H9 (cell line): Measurements from ENCODE around the gene DUOX2. TPM values are rescaled to one million over a fixed set of nuclear protein-coding genes. Genes with fewer than 3 reads are reported as not detected.

Experiments
- DNase-seq: peaks from one replicate; pipeline ENCODE4 v3.0.0-alpha.2; 2017
- H2AFZ ChIP-seq: one replicate; pipeline ENCODE4 v1.6.1; 2013; ENCODE audit warnings: mild to moderate bottlenecking, low read length, control low read depth, moderate library complexity
- H2AK5ac ChIP-seq: 2 replicates; pipeline ENCODE4 v1.6.1; 2013; ENCODE audit warnings: low read length, control low read depth, mixed read lengths; ENCODE audit not compliant: insufficient read length
- H2BK120ac ChIP-seq: one replicate; pipeline ENCODE4 v1.6.1; 2013; ENCODE audit warnings: low read depth, mild to moderate bottlenecking, low read length, control low read depth, inconsistent platforms; ENCODE audit not compliant: poor library complexity, severe bottlenecking
- H2BK12ac ChIP-seq: 2 replicates; pipeline ENCODE4 v1.6.1; 2013; ENCODE audit warnings: low read length, control low read depth, mixed read lengths, low read depth; ENCODE audit not compliant: insufficient read length
- H2BK15ac ChIP-seq: 2 replicates; pipeline ENCODE4 v1.6.1; 2013; ENCODE audit warnings: low read depth, low read length, control low read depth
- H2BK20ac ChIP-seq: one replicate; pipeline ENCODE4 v1.6.1; 2013; ENCODE audit warnings: low read depth, mild to moderate bottlenecking, low read length, control low read depth, inconsistent platforms; ENCODE audit not compliant: poor library complexity, severe bottlenecking
- H2BK5ac ChIP-seq: 2 replicates; pipeline ENCODE4 v1.6.1; 2013; ENCODE audit warnings: low read length, control low read depth, mixed read lengths; ENCODE audit not compliant: insufficient read length
- H3K14ac ChIP-seq: 2 replicates; pipeline ENCODE4 v1.6.1; 2013; ENCODE audit warnings: low read length, control low read depth; ENCODE audit not compliant: insufficient read depth
- H3K18ac ChIP-seq: 2 replicates; pipeline ENCODE4 v1.6.1; 2013; ENCODE audit warnings: low read depth, mild to moderate bottlenecking, mixed read lengths, low read length, control low read depth; ENCODE audit not compliant: insufficient read length
- H3K23ac ChIP-seq: 2 replicates; pipeline ENCODE4 v1.6.1; 2013; ENCODE audit warnings: low read length, control low read depth, mixed read lengths, low read depth; ENCODE audit not compliant: insufficient read length
- H3K23me2 ChIP-seq: 2 replicates; pipeline ENCODE4 v1.6.1; 2013; ENCODE audit warnings: low read depth, mild to moderate bottlenecking, mixed read lengths, low read length, control low read depth; ENCODE audit not compliant: insufficient read length, poor library complexity, severe bottlenecking
- H3K27ac ChIP-seq: 2 replicates; pipeline ENCODE4 v1.5.1; 2013; ENCODE audit warnings: low read length, control low read depth, mixed read lengths, low read depth; ENCODE audit not compliant: insufficient read length
- H3K27me3 ChIP-seq: 2 replicates; pipeline ENCODE4 v1.6.1; 2013; ENCODE audit warnings: low read length, control low read depth, inconsistent platforms; ENCODE audit not compliant: insufficient read depth
- H3K4ac ChIP-seq: 2 replicates; pipeline ENCODE4 v1.6.1; 2013; ENCODE audit warnings: low read depth, mild to moderate bottlenecking, control low read depth, inconsistent platforms, low read length, moderate library complexity
- H3K4me1 ChIP-seq: 2 replicates; pipeline ENCODE4 v1.6.1; 2013; ENCODE audit warnings: low read length, control low read depth, inconsistent platforms; ENCODE audit not compliant: insufficient read depth
- H3K4me2 ChIP-seq: 2 replicates; pipeline ENCODE4 v1.6.1; 2013; ENCODE audit warnings: low read length, control low read depth, mixed read lengths; ENCODE audit not compliant: insufficient read length, insufficient read depth
- H3K56ac ChIP-seq: 2 replicates; pipeline ENCODE4 v1.6.1; 2013; ENCODE audit warnings: low read depth, mild to moderate bottlenecking, mixed read lengths, low read length, control low read depth; ENCODE audit not compliant: insufficient read length
- H3K79me1 ChIP-seq: 2 replicates; pipeline ENCODE4 v1.6.1; 2013; ENCODE audit warnings: low read depth, mild to moderate bottlenecking, moderate library complexity, low read length, control low read depth, inconsistent platforms; ENCODE audit not compliant: insufficient read depth, poor library complexity, severe bottlenecking
- H3K79me2 ChIP-seq: 2 replicates; pipeline ENCODE4 v1.6.1; 2013; ENCODE audit warnings: low read length, control low read depth, inconsistent platforms; ENCODE audit not compliant: insufficient read depth
- H3K9ac ChIP-seq: 2 replicates; pipeline ENCODE4 v1.6.1; 2013; ENCODE audit warnings: low read length, control low read depth, mixed read lengths; ENCODE audit not compliant: insufficient read length; ENCODE audit errors: extremely low read depth
- H3K9me3 ChIP-seq: one replicate; pipeline ENCODE4 v1.6.1; 2013; ENCODE audit warnings: low read depth, low read length, inconsistent platforms; ENCODE audit not compliant: control insufficient read depth
- H3T11ph ChIP-seq: one replicate; pipeline ENCODE4 v1.6.1; 2013; ENCODE audit warnings: mild to moderate bottlenecking, low read length, control low read depth, inconsistent platforms
- H4K20me1 ChIP-seq: one replicate; pipeline ENCODE4 v1.6.1; 2013; ENCODE audit not compliant: control insufficient read depth, insufficient read length, insufficient read depth
- H4K5ac ChIP-seq: 2 replicates; pipeline ENCODE4 v1.6.1; 2013; ENCODE audit warnings: low read depth, mild to moderate bottlenecking, mixed read lengths, low read length, control low read depth; ENCODE audit not compliant: insufficient read length
- H4K8ac ChIP-seq: replicated peaks from 2 replicates; pipeline ENCODE4 v1.6.1; 2013; ENCODE audit warnings: low read length, control low read depth, mixed read lengths, low read depth; ENCODE audit not compliant: insufficient read length
- H4K91ac ChIP-seq: 2 replicates; pipeline ENCODE4 v1.6.1; 2013; ENCODE audit warnings: low read depth, mild to moderate bottlenecking, moderate library complexity, mixed read lengths, low read length, control low read depth; ENCODE audit not compliant: insufficient read length
- H3K27ac Mint-ChIP-seq, 3 experiments: 2 replicates in 2 of 3; 3 replicates in 1 of 3; pipeline ENCODE4 v1.8.0; 2020 to 2021; ENCODE audit warnings: mixed read lengths in 3 of 3, mild to moderate bottlenecking in 1 of 3, moderate library complexity in 1 of 3
- H3K27me3 Mint-ChIP-seq: 2 replicates; pipeline ENCODE4 v1.8.0; 2021; ENCODE audit warnings: low read depth, mild to moderate bottlenecking, moderate library complexity, mixed read lengths
- H3K36me3 Mint-ChIP-seq, 3 experiments: 2 replicates in 2 of 3; 3 replicates in 1 of 3; pipeline ENCODE4 v1.8.0; 2020 to 2021; ENCODE audit warnings: low read depth in 3 of 3, mixed read lengths in 3 of 3; ENCODE audit not compliant: insufficient read depth in 1 of 3
- H3K4me1 Mint-ChIP-seq, 2 experiments: 2 replicates each; pipeline ENCODE4 v1.8.0; 2020; ENCODE audit warnings: mixed read lengths in 2 of 2
- H3K4me3 Mint-ChIP-seq, 2 experiments: 2 replicates in 1 of 2; 3 replicates in 1 of 2; pipeline ENCODE4 v1.8.0; 2020 to 2021; ENCODE audit warnings: mild to moderate bottlenecking in 2 of 2, mixed read lengths in 2 of 2, moderate library complexity in 1 of 2
- H3K9me3 Mint-ChIP-seq, 2 experiments: 2 replicates in 1 of 2; 3 replicates in 1 of 2; pipeline ENCODE4 v1.8.0; 2020; ENCODE audit warnings: mild to moderate bottlenecking in 2 of 2, mixed read lengths in 2 of 2, moderate library complexity in 1 of 2
- WGBS: extraction: QIAGEN DNeasy Blood & Tissue Kit; methylation state at CpG from one replicate; pipeline ENCODE4 v1.1.7; 2013; ENCODE audit warnings: missing lambda C conversion rate, low lambda C conversion rate, mixed read lengths; ENCODE audit not compliant: insufficient read length; ENCODE audit errors: extremely low coverage; 5-methylcytosine and 5-hydroxymethylcytosine counted together
- total RNA-seq: library from RNA; stranded (reverse); gene quantifications from 2 replicates; pipeline ENCODE4 v1.2.1, GENCODE V29; 2021
- TF ChIP-seq, protein P1 (sequence below): fragments of 200-600 bp; sonication (generic); conservative IDR thresholded peaks from 3 replicates; pipeline ENCODE4 v1.8.0; 2021; ENCODE audit warnings: antibody characterized with exemption, mild to moderate bottlenecking

DUOX2 gene
- total RNA-seq, 1 experiment from 2014 or later, result 0.42 TPM

DNA sequence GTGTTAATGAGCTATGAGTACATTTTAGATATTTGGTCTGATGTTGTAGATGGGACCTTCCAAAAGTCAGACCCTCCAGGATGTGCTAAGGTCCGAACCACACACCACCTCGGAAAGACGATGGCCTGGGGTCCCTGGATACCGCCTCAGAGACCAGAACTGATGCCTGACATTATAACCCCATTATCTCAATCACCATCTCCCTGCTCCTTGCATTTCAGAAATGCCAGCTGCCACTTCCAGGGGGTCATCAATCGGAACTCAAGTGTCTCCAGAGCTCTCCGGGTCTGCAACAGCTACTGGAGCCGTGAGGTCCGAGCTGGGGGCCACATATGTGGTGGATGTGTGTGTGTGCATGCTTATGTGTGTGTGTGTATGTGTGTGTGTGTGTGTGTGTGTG is 23.7 kb upstream of the DUOX2 start:
- Histone ChIP-seq H2AK5ac (no peak overlapping the region), H3K56ac (no peak overlapping the region), H2BK120ac (no peak overlapping the region), H3K4me1 (no peaks in the 10 kb centered on the region; the same call in 1 of the 2 replicates), H3T11ph (no peak overlapping the region), H3K18ac (no peak overlapping the region), H3K79me1 (no peaks in the 10 kb centered on the region), H3K9ac (no peak overlapping the region), H3K27me3 (peaks cover 36% of the 10 kb centered on the region), H3K9me3 (no peaks in the 10 kb centered on the region), H3K23me2 (no peaks in the 10 kb centered on the region), H3K14ac (no peak overlapping the region; the same call in 1 of the 2 replicates), H3K79me2 (no peaks in the 10 kb centered on the region), H3K4me2 (no peak overlapping the region), H4K8ac (no peak overlapping the region), H4K20me1 (no peaks in the 10 kb centered on the region), H4K5ac (no peak overlapping the region), H2BK15ac (no peak overlapping the region), H2BK12ac (no peak overlapping the region), H3K23ac (no peak overlapping the region), H3K27ac (no peak overlapping the region), H2BK20ac (no peak overlapping the region), H2BK5ac (no peak overlapping the region), H4K91ac (no peak overlapping the region), H2AFZ (no peak overlapping the region), H3K4ac (no peak overlapping the region)
- peaks cover 7 to 11% of the 10 kb centered on the region in 2 experiments; a peak in 3 of 4 replicates for H3K4me1 Mint-ChIP-seq
- TF ChIP-seq, protein P1, sequence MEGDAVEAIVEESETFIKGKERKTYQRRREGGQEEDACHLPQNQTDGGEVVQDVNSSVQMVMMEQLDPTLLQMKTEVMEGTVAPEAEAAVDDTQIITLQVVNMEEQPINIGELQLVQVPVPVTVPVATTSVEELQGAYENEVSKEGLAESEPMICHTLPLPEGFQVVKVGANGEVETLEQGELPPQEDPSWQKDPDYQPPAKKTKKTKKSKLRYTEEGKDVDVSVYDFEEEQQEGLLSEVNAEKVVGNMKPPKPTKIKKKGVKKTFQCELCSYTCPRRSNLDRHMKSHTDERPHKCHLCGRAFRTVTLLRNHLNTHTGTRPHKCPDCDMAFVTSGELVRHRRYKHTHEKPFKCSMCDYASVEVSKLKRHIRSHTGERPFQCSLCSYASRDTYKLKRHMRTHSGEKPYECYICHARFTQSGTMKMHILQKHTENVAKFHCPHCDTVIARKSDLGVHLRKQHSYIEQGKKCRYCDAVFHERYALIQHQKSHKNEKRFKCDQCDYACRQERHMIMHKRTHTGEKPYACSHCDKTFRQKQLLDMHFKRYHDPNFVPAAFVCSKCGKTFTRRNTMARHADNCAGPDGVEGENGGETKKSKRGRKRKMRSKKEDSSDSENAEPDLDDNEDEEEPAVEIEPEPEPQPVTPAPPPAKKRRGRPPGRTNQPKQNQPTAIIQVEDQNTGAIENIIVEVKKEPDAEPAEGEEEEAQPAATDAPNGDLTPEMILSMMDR, result no peak
- H3K27ac Mint-ChIP-seq, result no peak overlapping the region
- no CpG with 5 or more reads among the region's 8 CpGs for WGBS
- no peak for DNase-seq
- peaks cover 0 to 1% (median 0%) of the 10 kb centered on the region in 3 experiments; a peak in 1 of 7 replicates for H3K36me3 Mint-ChIP-seq
- no peak overlapping the region for H3K4me3 Mint-ChIP-seq
- peaks cover 49% of the 10 kb centered on the region for H3K27me3 Mint-ChIP-seq
- H3K9me3 Mint-ChIP-seq, result no peaks in the 10 kb centered on the region; a peak in 1 of 5 replicates
